HCT116 (cell line): ENCODE results near the gene CHAC1. TPM values are rescaled to one million over a fixed set of nuclear protein-coding genes. Genes with fewer than 3 reads are reported as not detected.
A peak's percentile ranks its signal among the peaks of the same experiment; 100 is the strongest.

ENCODE experiments used
- ATAC-seq: fragments of 200-7000 bp; cut with Tn5 transposase; 2 replicates; pipeline ENCODE4 v1.9.1; 2020; ENCODE audit warnings: mild to moderate bottlenecking, moderate library complexity
- BruUV-seq: library from RNA; stranded (reverse); fragments of 400-500 nt; replicated peaks from 2 replicates; lab custom pipeline; 2021; lab: Mats Ljungman, UMichigan
- CTCF ChIA-PET: fragments of 300-600 bp; sonication (Branson Sonifier 250); formaldehyde crosslinking; loops from one replicate; lab custom pipeline; 2021; ENCODE audit warnings: antibody characterized with exemption; lab: Charles Lee
- POLR2A ChIA-PET: fragments of 300-600, 350-600 bp; sonication (Branson Sonifier 250); formaldehyde crosslinking; loops from one replicate; lab custom pipeline; 2021; ENCODE audit warnings: antibody characterized with exemption; lab: Charles Lee
- RAD21 ChIA-PET, 2 experiments: fragments of 300-600 bp; sonication (Branson Sonifier 250); formaldehyde crosslinking; loops; one replicate each; lab custom pipeline; 2023; ENCODE audit warnings: low total read pairs in 2 of 2; ENCODE audit not compliant: uncharacterized antibody in 2 of 2, unreplicated experiment in 2 of 2, low non-redundant PET in 1 of 2; lab: Charles Lee
- DNase-seq: peaks from one replicate; pipeline ENCODE4 v3.0.0-alpha.2; 2010; ENCODE audit warnings: low read depth, low spot score
- H2AFZ ChIP-seq: fragments of 200-600 bp; shearing (Covaris generic), sonication (generic); 2 replicates; pipeline ENCODE4 v1.6.1; 2017; ENCODE audit warnings: low read depth, mixed run types, mixed read lengths, antibody characterized with exemption, low read length; ENCODE audit not compliant: poor library complexity, severe bottlenecking
- H3K27ac ChIP-seq: 2 replicates; pipeline ENCODE4 v1.5.1; 2012; ENCODE audit warnings: low read depth, low read length
- H3K27me3 ChIP-seq: fragments of 200-600 bp; sonication (generic); 2 replicates; pipeline ENCODE4 v1.6.1; 2016; ENCODE audit warnings: mixed run types, low read length, mixed read lengths; ENCODE audit not compliant: insufficient read depth
- H3K36me3 ChIP-seq, 2 experiments: fragments of 200-500 bp in 1 of 2; fragments of 200-600 bp in 1 of 2; sonication (Bioruptor generic) in 1 of 2; sonication (generic) in 1 of 2; 2 replicates each; pipeline versions ENCODE4 v1.5.1 to v1.6.1; 2014 to 2016; ENCODE audit warnings: low read length in 2 of 2, inconsistent platforms in 1 of 2, mixed read lengths in 1 of 2, mixed run types in 1 of 2; ENCODE audit not compliant: insufficient read depth in 2 of 2, control insufficient read depth in 1 of 2
- H3K4me1 ChIP-seq, 2 experiments: fragments of 200-600 bp in 1 of 2; sonication (generic) in 1 of 2; 2 replicates each; pipeline versions ENCODE4 v1.5.1 to v1.6.1; 2012 to 2017; ENCODE audit warnings: low read length in 2 of 2, inconsistent platforms in 1 of 2, mild to moderate bottlenecking in 1 of 2, mixed read lengths in 1 of 2, mixed run types in 1 of 2, moderate library complexity in 1 of 2; ENCODE audit not compliant: insufficient read depth in 2 of 2, control insufficient read depth in 1 of 2
- H3K4me2 ChIP-seq: fragments of 200-600 bp; sonication (generic); 2 replicates; pipeline ENCODE4 v1.6.1; 2017; ENCODE audit warnings: mixed run types, low read length, mixed read lengths
- H3K4me3 ChIP-seq, 2 experiments: fragments of 200-600 bp in 1 of 2; sonication (generic) in 1 of 2; replicated peaks in 1 of 2; 2 replicates each; pipeline ENCODE4 v1.5.1; 2011 to 2016; ENCODE audit warnings: low read length in 2 of 2, control low read depth in 1 of 2, low read depth in 1 of 2, mild to moderate bottlenecking in 1 of 2, mixed read lengths in 1 of 2, mixed run types in 1 of 2
- H3K79me2 ChIP-seq: fragments of 200-600 bp; sonication (generic); 2 replicates; pipeline ENCODE4 v1.6.1; 2017; ENCODE audit warnings: mild to moderate bottlenecking, mixed run types, low read length, moderate library complexity, mixed read lengths; ENCODE audit not compliant: insufficient read depth
- H3K9ac ChIP-seq: fragments of 200-600 bp; sonication (generic); 2 replicates; pipeline ENCODE4 v1.6.1; 2016; ENCODE audit warnings: low read length, mixed read lengths
- H3K9me2 ChIP-seq: fragments of 200-600 bp; sonication (generic), shearing (Covaris generic); 2 replicates; pipeline ENCODE4 v1.6.1; 2017; ENCODE audit warnings: mixed run types, mild to moderate bottlenecking, moderate library complexity; ENCODE audit not compliant: insufficient read depth
- H3K9me3 ChIP-seq, 2 experiments: fragments of 200-500 bp in 1 of 2; fragments of 200-600 bp in 1 of 2; sonication (Bioruptor generic) in 1 of 2; sonication (generic) in 1 of 2; 2 replicates each; pipeline ENCODE4 v1.6.1; 2014 to 2017; ENCODE audit warnings: low read length in 2 of 2, mixed read lengths in 2 of 2, inconsistent platforms in 1 of 2, low read depth in 1 of 2, mild to moderate bottlenecking in 1 of 2, mixed run types in 1 of 2, moderate library complexity in 1 of 2; ENCODE audit not compliant: control insufficient read depth in 1 of 2, insufficient read depth in 1 of 2
- H4K20me1 ChIP-seq: fragments of 200-600 bp; sonication (generic), shearing (Covaris generic); 2 replicates; pipeline ENCODE4 v1.6.1; 2017; ENCODE audit warnings: mixed run types, mild to moderate bottlenecking, moderate library complexity; ENCODE audit not compliant: insufficient read depth
- ATF3 ChIP-seq: IDR thresholded peaks from 2 replicates; pipeline ENCODE4 v1.6.1; 2012
- CEBPB ChIP-seq: IDR thresholded peaks from 2 replicates; pipeline ENCODE4 v1.6.1; 2012; ENCODE audit warnings: low read depth
- EGR1 ChIP-seq: IDR thresholded peaks from 2 replicates; pipeline ENCODE4 v1.6.1; 2012; ENCODE audit warnings: low read depth
- ELF1 ChIP-seq: IDR thresholded peaks from 2 replicates; pipeline ENCODE4 v1.6.1; 2012; ENCODE audit warnings: low read depth, borderline replicate concordance
- EZH2 ChIP-seq: fragments of 200-600 bp; sonication (generic); IDR thresholded peaks from 2 replicates; pipeline ENCODE4 v1.6.1; 2017; ENCODE audit warnings: antibody characterized with exemption, mixed run types
- EZH2phosphoT487 ChIP-seq: fragments of 200-600 bp; IDR thresholded peaks from 2 replicates; pipeline ENCODE4 v1.6.1; 2018; ENCODE audit warnings: antibody characterized with exemption, borderline replicate concordance
- JUND ChIP-seq: IDR thresholded peaks from 2 replicates; pipeline ENCODE4 v1.6.1; 2012
- POLR2A ChIP-seq: IDR thresholded peaks from 2 replicates; pipeline ENCODE4 v1.7.0; 2011; ENCODE audit warnings: borderline replicate concordance; ENCODE audit not compliant: insufficient read depth, insufficient read length; ENCODE audit errors: extremely low read depth
- POLR2AphosphoS5 ChIP-seq: IDR thresholded peaks from 2 replicates; pipeline ENCODE4 v1.6.1; 2011; ENCODE audit warnings: mild to moderate bottlenecking, low read depth, low read length, moderate library complexity
- RAD21 ChIP-seq: IDR thresholded peaks from 2 replicates; pipeline ENCODE4 v1.6.1; 2012; ENCODE audit warnings: low read depth, mild to moderate bottlenecking
- SIN3A ChIP-seq: IDR thresholded peaks from 2 replicates; pipeline ENCODE4 v1.6.1; 2012; ENCODE audit warnings: low read depth
- SP1 ChIP-seq: IDR thresholded peaks from 2 replicates; pipeline ENCODE4 v1.6.1; 2012; ENCODE audit warnings: low read depth
- SRF ChIP-seq: IDR thresholded peaks from 2 replicates; pipeline ENCODE4 v1.6.1; 2012; ENCODE audit warnings: low read depth
- TCF7L2 ChIP-seq: IDR thresholded peaks from 2 replicates; pipeline ENCODE4 v1.7.0; 2011; ENCODE audit warnings: borderline replicate concordance, inconsistent platforms; ENCODE audit not compliant: insufficient read depth, insufficient read length; ENCODE audit errors: extremely low read depth
- YY1 ChIP-seq: IDR thresholded peaks from 2 replicates; pipeline ENCODE4 v1.6.1; 2011; ENCODE audit warnings: low read length, low read depth, moderate library complexity, mild to moderate bottlenecking; ENCODE audit not compliant: insufficient replicate concordance; ENCODE audit errors: extremely low read depth
- ZBTB33 ChIP-seq: IDR thresholded peaks from 2 replicates; pipeline ENCODE4 v1.6.1; 2011; ENCODE audit warnings: mild to moderate bottlenecking, low read length, moderate library complexity; ENCODE audit not compliant: insufficient replicate concordance; ENCODE audit errors: extremely low read depth
- ZNF274 ChIP-seq: fragments of 200-500 bp; sonication (Bioruptor generic); IDR thresholded peaks from 2 replicates; pipeline ENCODE4 v1.6.1; 2014; ENCODE audit warnings: mild to moderate bottlenecking, low read depth, low read length, inconsistent platforms
- intact Hi-C: fragments of 100-400 bp; cut with micrococcal nuclease; formaldehyde crosslinking; loops from 2 replicates; pipeline ENCODE4 v1.10.0; 2022
- total RNA-seq: library from RNA; stranded (reverse); gene quantifications from one replicate; pipeline ENCODE4 v1.2.1, GENCODE V29; 2021; ENCODE audit not compliant: unreplicated experiment

CHAC1 gene
- total RNA-seq, 1 experiment from 2014 or later = 58.9 TPM

DNA sequence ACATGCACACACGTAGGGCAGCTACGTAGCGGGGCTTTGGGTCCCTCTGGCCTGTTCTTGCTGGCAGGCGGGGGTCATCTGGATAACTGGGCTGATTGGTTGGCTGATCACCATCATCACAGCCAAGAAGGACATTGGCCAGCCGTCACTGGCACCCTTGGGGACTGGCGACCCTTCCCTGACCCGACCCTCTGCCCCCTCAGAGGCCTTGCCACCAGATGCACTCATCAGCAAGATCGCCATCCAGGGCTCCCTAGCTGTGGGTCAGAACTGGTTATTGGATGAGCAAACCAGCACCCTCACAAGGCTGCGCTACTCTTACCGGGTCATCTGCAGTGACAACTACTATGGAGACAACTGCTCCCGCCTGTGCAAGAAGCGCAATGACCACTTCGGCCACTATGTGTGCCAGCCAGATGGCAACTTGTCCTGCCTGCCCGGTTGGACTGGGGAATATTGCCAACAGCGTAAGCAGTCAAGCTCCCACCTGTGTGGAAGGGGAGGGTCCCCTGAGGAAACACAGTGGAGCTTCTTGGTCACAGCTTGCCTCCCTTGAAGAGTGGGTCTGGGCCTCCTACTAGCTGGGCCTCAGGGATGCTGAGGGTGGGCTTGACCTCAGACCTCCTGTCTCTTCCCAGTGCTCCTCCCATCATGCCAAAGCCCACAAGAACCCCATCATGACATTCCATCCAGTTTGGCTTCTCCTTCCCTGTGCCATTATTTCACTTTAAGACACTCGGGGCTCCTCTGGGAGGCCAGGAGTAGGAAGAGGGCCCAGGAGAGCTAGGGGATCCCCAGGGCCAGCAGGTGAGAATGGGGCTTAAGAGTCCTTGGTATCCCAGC is 21.8 kb upstream of the CHAC1 start:
- ChIA-PET CTCF (interaction anchor here (1.4 to 4.8 kb wide), 5 partner anchors 8 to 253 kb away, joined by 5 to 69 read pairs (median 16); no protein-coding TSS in a partner anchor), RAD21 (no interaction called here)
- no peak for DNase-seq
- Histone ChIP-seq H3K4me3 (peak overlapping the region in 1 of 2 experiments; percentile 65; a peak in 1 of 4 replicates), H3K4me2 (peak overlapping the region; percentile 100), H3K36me3 (no peaks in the 10 kb centered on the region), H2AFZ (peak overlapping the region; percentile 61), H4K20me1 (no peaks in the 10 kb centered on the region), H3K79me2 (no peaks in the 10 kb centered on the region), H3K4me1 (peaks cover 19 to 41% of the 10 kb centered on the region in 2 experiments), H3K9me3 (no peaks in the 10 kb centered on the region), H3K9ac (peak overlapping the region; percentile 31; the same call in 1 of the 2 replicates), H3K27me3 (peaks cover 15% of the 10 kb centered on the region; the same call in 1 of the 2 replicates), H3K9me2 (no peaks in the 10 kb centered on the region)
- intact Hi-C loops = loop anchor here (5.0 to 10.0 kb wide), 2 partner anchors 91 to 253 kb away; no protein-coding TSS in a partner anchor
- no peak for ATAC-seq
- TF ChIP-seq ZNF274 = no peak
- no peak for TF ChIP-seq RAD21
- no peak for TF ChIP-seq ZBTB33
- TF ChIP-seq POLR2AphosphoS5 = no peak
- no peak for TF ChIP-seq EGR1
- TF ChIP-seq EZH2phosphoT487 = no peak
- TF ChIP-seq POLR2A = no peak
- no peak for TF ChIP-seq ATF3
- no peak for TF ChIP-seq ELF1
- TF ChIP-seq EZH2 = no peak
- TF ChIP-seq CEBPB = no peak
- no peak for TF ChIP-seq JUND
- TF ChIP-seq SRF = no peak
- no peak for TF ChIP-seq SIN3A
- TF ChIP-seq YY1 = no peak
- no peak for TF ChIP-seq TCF7L2
- no peak for TF ChIP-seq SP1
- TF ChIP-seq, all 23 proteins: peak for 0
- H3K27ac ChIP-seq = no peak overlapping the region
- no TSS peak for BruUV-seq
- POLR2A ChIA-PET = interaction anchor here (0.9 to 4.4 kb wide), 3 partner anchors 22 to 246 kb away, joined by 3 to 48 read pairs (median 3); partner anchors contain the start of gene CHAC1
